Endothelial cell (in vitro differentiated cells): ENCODE data around the gene GATB. TPM values are rescaled to one million over a fixed set of nuclear protein-coding genes. Genes with fewer than 3 reads are reported as not detected.

Experiments used
- DNase-seq: peaks from one replicate; pipeline ENCODE4 v3.0.0; 2021; ENCODE audit warnings: low spot score
- H3K27ac Mint-ChIP-seq: one replicate; pipeline ENCODE4 v1.8.0; 2021; ENCODE audit warnings: mixed read lengths, inconsistent platforms; ENCODE audit not compliant: unreplicated experiment
- H3K27me3 Mint-ChIP-seq: one replicate; pipeline ENCODE4 v1.8.0; 2021; ENCODE audit warnings: mild to moderate bottlenecking, moderate library complexity, mixed read lengths, inconsistent platforms; ENCODE audit not compliant: unreplicated experiment
- H3K36me3 Mint-ChIP-seq: one replicate; pipeline ENCODE4 v1.8.0; 2021; ENCODE audit warnings: mild to moderate bottlenecking, low read depth, mixed read lengths, inconsistent platforms; ENCODE audit not compliant: unreplicated experiment
- H3K4me1 Mint-ChIP-seq: one replicate; pipeline ENCODE4 v1.8.0; 2021; ENCODE audit warnings: mild to moderate bottlenecking, mixed read lengths, inconsistent platforms; ENCODE audit not compliant: unreplicated experiment
- H3K4me3 Mint-ChIP-seq: one replicate; pipeline ENCODE4 v1.8.0; 2021; ENCODE audit warnings: mild to moderate bottlenecking, mixed read lengths, inconsistent platforms; ENCODE audit not compliant: unreplicated experiment
- H3K9me3 Mint-ChIP-seq: one replicate; pipeline ENCODE4 v1.8.0; 2021; ENCODE audit warnings: mixed read lengths, inconsistent platforms; ENCODE audit not compliant: unreplicated experiment
- total RNA-seq: library from RNA; stranded (reverse); fragmentation: NEBNext Ultra II Directional; extraction: Animal tissue kit (Norgen Biotek cat#: 25700); gene quantifications from one replicate; pipeline ENCODE4 v1.2.1, GENCODE V29; 2021; ENCODE audit not compliant: unreplicated experiment
- TF ChIP-seq, protein P1 (sequence below): fragments of 200-600 bp; sonication (generic); IDR thresholded peaks from one replicate; pipeline ENCODE4 v1.5.0; 2021; ENCODE audit warnings: antibody characterized with exemption; ENCODE audit not compliant: unreplicated experiment

The GATB gene
- total RNA-seq, 1 donor from 2014 or later: 16.6 TPM

DNA sequence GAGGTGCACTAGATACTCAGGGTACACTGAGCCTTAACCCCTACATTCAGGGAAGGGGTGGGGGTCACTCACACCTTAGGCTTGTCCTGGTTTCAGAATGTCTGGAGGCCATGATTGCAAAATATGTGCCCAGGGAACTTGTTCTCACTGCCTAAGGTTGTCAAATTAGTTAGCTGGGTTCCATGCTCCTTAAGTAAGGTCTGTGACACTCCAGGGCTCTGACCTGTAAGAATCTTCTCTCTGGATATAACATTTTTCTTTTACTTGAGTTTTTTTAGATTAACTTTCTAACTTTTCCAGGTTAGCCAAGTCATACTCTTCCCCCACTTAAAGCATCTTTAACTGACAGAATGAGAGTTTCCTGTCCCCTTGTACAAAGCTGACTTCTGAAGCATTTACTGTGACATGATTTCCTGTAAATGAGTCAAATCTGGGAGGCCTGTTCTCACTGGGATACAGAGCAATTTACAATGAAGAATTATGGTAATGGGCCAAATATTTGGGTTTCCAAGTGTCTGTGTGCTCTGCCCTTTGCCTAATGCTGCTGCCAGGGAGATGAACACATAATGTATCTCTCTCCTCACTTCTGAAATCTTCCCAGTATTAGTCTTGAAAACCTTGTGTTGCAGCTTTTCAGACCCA is 101.7 kb downstream of the GATB start:
- DNase-seq: no peak
- Mint-ChIP-seq H3K27ac (no peak overlapping the region), H3K9me3 (peaks cover 5% of the 10 kb centered on the region), H3K4me3 (no peak overlapping the region), H3K36me3 (no peaks in the 10 kb centered on the region), H3K27me3 (peaks cover 1% of the 10 kb centered on the region), H3K4me1 (peaks cover 31% of the 10 kb centered on the region)
- TF ChIP-seq, protein P1, sequence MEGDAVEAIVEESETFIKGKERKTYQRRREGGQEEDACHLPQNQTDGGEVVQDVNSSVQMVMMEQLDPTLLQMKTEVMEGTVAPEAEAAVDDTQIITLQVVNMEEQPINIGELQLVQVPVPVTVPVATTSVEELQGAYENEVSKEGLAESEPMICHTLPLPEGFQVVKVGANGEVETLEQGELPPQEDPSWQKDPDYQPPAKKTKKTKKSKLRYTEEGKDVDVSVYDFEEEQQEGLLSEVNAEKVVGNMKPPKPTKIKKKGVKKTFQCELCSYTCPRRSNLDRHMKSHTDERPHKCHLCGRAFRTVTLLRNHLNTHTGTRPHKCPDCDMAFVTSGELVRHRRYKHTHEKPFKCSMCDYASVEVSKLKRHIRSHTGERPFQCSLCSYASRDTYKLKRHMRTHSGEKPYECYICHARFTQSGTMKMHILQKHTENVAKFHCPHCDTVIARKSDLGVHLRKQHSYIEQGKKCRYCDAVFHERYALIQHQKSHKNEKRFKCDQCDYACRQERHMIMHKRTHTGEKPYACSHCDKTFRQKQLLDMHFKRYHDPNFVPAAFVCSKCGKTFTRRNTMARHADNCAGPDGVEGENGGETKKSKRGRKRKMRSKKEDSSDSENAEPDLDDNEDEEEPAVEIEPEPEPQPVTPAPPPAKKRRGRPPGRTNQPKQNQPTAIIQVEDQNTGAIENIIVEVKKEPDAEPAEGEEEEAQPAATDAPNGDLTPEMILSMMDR: no peak

DNA sequence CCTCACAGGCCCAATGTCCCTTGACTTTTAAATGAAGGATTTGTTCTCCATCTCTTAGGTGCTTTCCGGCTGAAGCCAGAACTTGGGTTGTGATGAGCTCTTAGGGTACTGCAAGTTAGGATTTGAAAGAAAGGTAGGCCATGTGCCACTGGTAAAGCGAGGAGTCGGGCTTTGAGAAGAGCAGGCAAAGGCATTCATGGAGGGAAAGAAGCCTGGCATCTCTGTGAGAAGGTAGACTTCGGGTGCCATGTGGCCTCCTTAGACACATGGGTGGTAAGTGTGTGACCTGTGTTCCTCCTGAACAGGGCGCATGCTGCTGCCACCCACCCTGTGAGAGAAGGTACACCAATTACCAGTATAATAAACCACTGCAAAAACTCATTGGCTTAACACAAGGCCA is 102.9 kb downstream of the GATB start:
- TF ChIP-seq, protein P1: no peak
- no peak for DNase-seq
- no peak overlapping the region for H3K4me3 Mint-ChIP-seq
- H3K36me3 Mint-ChIP-seq: no peaks in the 10 kb centered on the region
- H3K9me3 Mint-ChIP-seq: peaks cover 5% of the 10 kb centered on the region
- peaks cover 1% of the 10 kb centered on the region for H3K27me3 Mint-ChIP-seq
- no peak overlapping the region for H3K27ac Mint-ChIP-seq
- H3K4me1 Mint-ChIP-seq: peaks cover 31% of the 10 kb centered on the region

DNA sequence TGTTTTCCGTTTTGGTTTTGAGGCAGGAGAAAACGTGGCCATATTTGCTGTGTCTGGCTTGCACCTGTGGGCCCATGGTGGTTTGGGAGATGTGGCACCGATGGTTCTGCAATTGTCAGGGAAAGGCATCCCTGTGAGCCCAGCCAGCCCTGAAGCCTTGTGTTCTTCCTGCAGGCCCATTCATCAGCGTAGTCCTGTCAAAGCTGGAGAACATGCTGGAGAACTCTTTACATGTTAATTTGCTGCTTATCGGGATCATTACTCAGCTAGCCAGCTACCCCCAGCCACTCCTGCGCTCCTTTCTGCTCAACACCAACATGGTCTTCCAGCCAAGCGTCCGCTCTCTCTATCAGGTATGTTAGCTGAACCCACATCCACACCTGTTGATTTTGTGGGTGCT is 104.7 kb downstream of the GATB start:
- Mint-ChIP-seq H3K9me3 (peaks cover 5% of the 10 kb centered on the region), H3K27me3 (peaks cover 1% of the 10 kb centered on the region)

DNA sequence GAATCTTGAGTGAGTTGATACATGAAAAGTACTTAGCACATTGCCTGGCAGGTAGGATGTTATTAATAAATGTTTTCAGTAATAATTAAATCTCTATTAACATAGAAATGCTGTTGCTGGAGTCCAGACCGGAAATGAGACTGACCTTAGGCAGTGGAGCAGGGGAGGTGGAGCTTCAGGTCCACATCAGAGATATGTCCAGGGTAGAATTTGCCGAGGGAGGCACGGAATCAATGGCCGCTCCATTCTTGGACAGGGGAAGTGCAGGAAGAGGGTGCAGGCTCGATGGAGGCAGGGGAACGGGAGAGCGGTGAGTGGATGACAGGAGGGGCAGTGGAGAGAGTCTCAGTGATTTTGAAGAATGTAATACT is 107.3 kb downstream of the GATB start:
- no peak overlapping the region for H3K27ac Mint-ChIP-seq

More for the DNA sequence above, 104.7 kb downstream of the GATB start:
- Mint-ChIP-seq H3K27ac (no peak overlapping the region), H3K4me1 (peaks cover 21% of the 10 kb centered on the region), H3K4me3 (no peak overlapping the region), H3K36me3 (no peaks in the 10 kb centered on the region)
- DNase-seq: no peak
- TF ChIP-seq, protein P1: no peak

DNA sequence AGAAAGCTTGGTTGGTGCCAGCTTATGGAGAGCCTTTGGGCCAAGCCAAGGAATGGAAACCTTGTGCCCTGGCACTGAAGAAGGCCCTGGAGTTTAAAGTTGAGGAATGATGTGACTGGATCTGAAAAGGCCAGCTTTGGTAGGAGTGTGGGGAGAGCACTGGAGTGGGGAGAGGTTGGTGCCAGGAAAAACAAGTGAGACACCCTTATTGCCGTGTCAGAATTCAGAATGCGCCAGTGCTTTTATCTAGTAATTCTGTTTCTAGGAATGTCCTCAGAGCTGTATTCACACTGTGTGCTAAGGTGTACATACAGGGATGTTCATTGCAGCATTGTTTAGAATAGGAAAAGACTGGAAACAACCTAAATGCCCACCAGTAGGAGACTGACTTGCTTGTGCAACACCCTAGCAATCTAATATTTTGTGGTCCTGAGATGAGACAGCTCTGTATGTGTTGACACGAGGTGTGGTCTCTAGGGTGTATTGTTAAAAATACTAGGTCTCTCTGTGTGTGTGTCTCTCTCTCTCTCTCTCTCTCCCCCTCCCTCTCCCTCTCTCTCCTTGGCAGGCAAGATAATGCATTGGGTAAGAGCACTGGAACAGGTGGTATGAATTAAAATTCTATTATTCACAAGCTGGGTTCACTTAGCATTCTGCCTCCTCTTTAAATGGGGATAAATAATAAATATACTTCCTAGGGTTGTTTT is 107.8 kb downstream of the GATB start:
- TF ChIP-seq, protein P1: no peak
- Mint-ChIP-seq H3K27ac (no peak overlapping the region), H3K4me3 (no peak overlapping the region)

More for the DNA sequence above, 107.3 kb downstream of the GATB start:
- Mint-ChIP-seq H3K9me3 (no peaks in the 10 kb centered on the region), H3K4me3 (no peak overlapping the region), H3K27me3 (peaks cover 3% of the 10 kb centered on the region), H3K36me3 (no peaks in the 10 kb centered on the region), H3K4me1 (no peaks in the 10 kb centered on the region)
- TF ChIP-seq, protein P1: no peak
- DNase-seq: no peak

More for the DNA sequence above, 107.8 kb downstream of the GATB start:
- Mint-ChIP-seq H3K27me3 (peaks cover 3% of the 10 kb centered on the region), H3K9me3 (no peaks in the 10 kb centered on the region), H3K4me1 (no peaks in the 10 kb centered on the region), H3K36me3 (no peaks in the 10 kb centered on the region)
- no peak for DNase-seq
